PC-3 (cell line): ENCODE results near the gene HRG. TPM values are rescaled to one million over a fixed set of nuclear protein-coding genes. Genes with fewer than 3 reads are reported as not detected.
A peak's percentile ranks its signal among the peaks of the same experiment; 100 is the strongest.

ENCODE experiments used
- ATAC-seq: fragments of 200-7000 bp; cut with Tn5 transposase; 2 replicates; pipeline ENCODE4 v1.9.1; 2020; ENCODE audit warnings: mild to moderate bottlenecking, moderate library complexity
- BruUV-seq: library from RNA; stranded (reverse); fragments of 400-500 nt; replicated peaks from 2 replicates; lab custom pipeline; 2021; lab: Mats Ljungman, UMichigan
- CTCF ChIA-PET: fragments of 300-600 bp; sonication (Branson Sonifier 250); formaldehyde crosslinking; loops from one replicate; lab custom pipeline; 2022; ENCODE audit warnings: antibody characterized with exemption; lab: Charles Lee
- POLR2A ChIA-PET: fragments of 300-600 bp; sonication (Branson Sonifier 250); formaldehyde crosslinking; loops from one replicate; lab custom pipeline; 2022; ENCODE audit warnings: antibody characterized with exemption; ENCODE audit not compliant: unreplicated experiment; lab: Charles Lee
- DNase-seq: peaks from one replicate; pipeline ENCODE4 v3.0.0-alpha.2; 2015
- H2AFZ ChIP-seq: fragments of 300-600 bp; sonication (generic); 2 replicates; pipeline ENCODE4 v1.6.0; 2016; ENCODE audit warnings: antibody characterized with exemption, low read length
- H3F3A ChIP-seq: fragments of 300-600 bp; sonication (generic); one replicate; pipeline ENCODE4 v1.6.0; 2017; ENCODE audit warnings: antibody characterized with exemption, low read length, control low read depth, mild to moderate bottlenecking; ENCODE audit not compliant: unreplicated experiment
- H3K27ac ChIP-seq: fragments of 300-600 bp; sonication (generic); 2 replicates; pipeline ENCODE4 v1.5.1; 2016; ENCODE audit warnings: mild to moderate bottlenecking, low read length
- H3K27me3 ChIP-seq: fragments of 300-600 bp; sonication (generic); 2 replicates; pipeline ENCODE4 v1.6.1; 2016; ENCODE audit warnings: low read length, mixed read lengths
- H3K36me3 ChIP-seq: fragments of 300-600 bp; sonication (generic); 2 replicates; pipeline ENCODE4 v1.6.1; 2016; ENCODE audit warnings: low read depth, mixed run types, low read length, mixed read lengths
- H3K4me1 ChIP-seq: fragments of 300-600 bp; sonication (generic); 2 replicates; pipeline ENCODE4 v1.5.1; 2016; ENCODE audit warnings: low read length; ENCODE audit not compliant: insufficient read depth
- H3K4me2 ChIP-seq: fragments of 300-600 bp; sonication (generic); 2 replicates; pipeline ENCODE4 v1.6.0; 2016; ENCODE audit warnings: low read length
- H3K4me3 ChIP-seq: fragments of 300-600 bp; sonication (generic); 2 replicates; pipeline ENCODE4 v1.5.1; 2016; ENCODE audit warnings: mild to moderate bottlenecking, low read length, mixed read lengths
- H3K79me2 ChIP-seq: fragments of 300-600 bp; sonication (generic); 2 replicates; pipeline ENCODE4 v1.6.1; 2017; ENCODE audit warnings: low read length, mixed read lengths
- H3K9ac ChIP-seq: fragments of 300-600 bp; sonication (generic); 2 replicates; pipeline ENCODE4 v1.6.0; 2016; ENCODE audit warnings: mild to moderate bottlenecking, low read length
- H3K9me2 ChIP-seq: fragments of 300-600 bp; sonication (generic); replicated peaks from 2 replicates; pipeline ENCODE4 v1.6.1; 2016; ENCODE audit warnings: mixed run types, low read length, mixed read lengths
- H3K9me3 ChIP-seq: fragments of 300-600 bp; sonication (generic); 2 replicates; pipeline ENCODE4 v1.6.1; 2016; ENCODE audit warnings: low read length, mixed read lengths
- H4K20me1 ChIP-seq: fragments of 300-600 bp; sonication (generic); 2 replicates; pipeline ENCODE4 v1.6.1; 2016; ENCODE audit warnings: low read length, mixed read lengths
- CTCF ChIP-seq: fragments of 300-600 bp; sonication (generic); conservative IDR thresholded peaks from 2 replicates; pipeline ENCODE4 v1.5.1; 2017; ENCODE audit warnings: antibody characterized with exemption, low read depth, mild to moderate bottlenecking, low read length
- EZH2 ChIP-seq: fragments of 300-600 bp; sonication (generic); IDR thresholded peaks from one replicate; pipeline ENCODE4 v1.6.1; 2017; ENCODE audit warnings: antibody characterized with exemption, mild to moderate bottlenecking, low read length; ENCODE audit not compliant: unreplicated experiment
- EZH2phosphoT487 ChIP-seq: fragments of 300-600 bp; sonication (generic); IDR thresholded peaks from 2 replicates; pipeline ENCODE4 v1.6.1; 2018; ENCODE audit warnings: mild to moderate bottlenecking, antibody characterized with exemption, low read length, borderline replicate concordance
- intact Hi-C: fragments of 100-400 bp; cut with micrococcal nuclease; formaldehyde crosslinking; loops from 2 replicates; pipeline ENCODE4 v1.9.0; 2023
- total RNA-seq: library from RNA; depleted of rRNA; stranded (reverse); fragments of >200 nt; gene quantifications from 2 replicates; pipeline ENCODE4 v1.2.3, GENCODE V29; 2014

The HRG gene
- total RNA-seq, 1 experiment from 2014 or later: not detected

- Histone ChIP-seq H3K4me1 (no peaks in the 10 kb centered on the region), H4K20me1 (no peaks in the 10 kb centered on the region), H3K36me3 (no peaks in the 10 kb centered on the region), H3K4me2 (no peak overlapping the region), H3F3A (no peaks in the 10 kb centered on the region), H3K9me2 (no peaks in the 10 kb centered on the region), H3K79me2 (no peaks in the 10 kb centered on the region), H3K9me3 (no peaks in the 10 kb centered on the region), H3K27ac (no peak overlapping the region), H3K9ac (no peak overlapping the region), H2AFZ (no peak overlapping the region), H3K27me3 (peaks cover 5% of the 10 kb centered on the region; the same call in 1 of the 2 replicates), H3K4me3 (no peak overlapping the region)
- TF ChIP-seq EZH2phosphoT487 (no peak), EZH2 (no peak), CTCF (no peak; the same call in 1 of the 2 replicates)
- ATAC-seq (peak; percentile 66), DNase-seq (no peak)
- ChIA-PET POLR2A (no interaction called here), CTCF (no interaction called here)
- intact Hi-C loops: no loop called here
- BruUV-seq: no TSS peak
Measured at GRCh38 chr3:186653984-186654383, 11.8 kb upstream of the HRG start.

- Histone ChIP-seq H3K27me3 (peaks cover 7% of the 10 kb centered on the region; the same call in 1 of the 2 replicates), H3K4me3 (no peak overlapping the region), H3K36me3 (no peaks in the 10 kb centered on the region), H3K79me2 (no peaks in the 10 kb centered on the region), H3F3A (no peaks in the 10 kb centered on the region), H3K4me1 (no peaks in the 10 kb centered on the region), H2AFZ (no peak overlapping the region), H4K20me1 (no peaks in the 10 kb centered on the region), H3K4me2 (no peak overlapping the region), H3K27ac (no peak overlapping the region), H3K9ac (no peak overlapping the region), H3K9me3 (no peaks in the 10 kb centered on the region), H3K9me2 (no peaks in the 10 kb centered on the region)
- BruUV-seq: no TSS peak
- DNase-seq (no peak), ATAC-seq (no peak)
- intact Hi-C loops: no loop called here
- no peak for TF ChIP-seq EZH2
- no peak for TF ChIP-seq CTCF
- TF ChIP-seq EZH2phosphoT487: no peak
- ChIA-PET POLR2A (no interaction called here), CTCF (no interaction called here)
Measured at GRCh38 chr3:186663361-186664118, 2.3 kb upstream of the HRG start.

GRCh38 chr3:186664119-186664495 lies 1.7 kb upstream of the HRG start:
- ATAC-seq (no peak), DNase-seq (no peak)
- ChIA-PET POLR2A (no interaction called here), CTCF (no interaction called here)
- Histone ChIP-seq H3F3A (no peaks in the 10 kb centered on the region), H3K27ac (no peak overlapping the region), H3K4me1 (no peaks in the 10 kb centered on the region), H3K4me2 (no peak overlapping the region), H3K79me2 (no peaks in the 10 kb centered on the region), H3K9me3 (no peaks in the 10 kb centered on the region), H3K27me3 (peaks cover 7% of the 10 kb centered on the region; the same call in 1 of the 2 replicates), H3K36me3 (no peaks in the 10 kb centered on the region), H2AFZ (no peak overlapping the region), H3K4me3 (no peak overlapping the region), H3K9ac (no peak overlapping the region), H3K9me2 (no peaks in the 10 kb centered on the region), H4K20me1 (no peaks in the 10 kb centered on the region)
- intact Hi-C loops: no loop called here
- TF ChIP-seq CTCF: no peak
- no TSS peak for BruUV-seq
